Fibroblast of lung (primary cell): ENCODE measurements around the gene PYM1. TPM values are rescaled to one million over a fixed set of nuclear protein-coding genes. Genes with fewer than 3 reads are reported as not detected.
A peak's percentile ranks its signal among the peaks of the same experiment; 100 is the strongest.

Source experiments
- DNase-seq, 2 donors: peaks; one replicate each; pipeline versions ENCODE4 v3.0.0 to v3.0.0-alpha.2; 2010; ENCODE audit warnings: low read depth in 2 of 2
- H2AFZ ChIP-seq: 2 replicates; pipeline ENCODE4 v1.5.1; 2012; ENCODE audit warnings: low read length, control low read depth, inconsistent platforms
- H3K27ac ChIP-seq: 2 replicates; pipeline ENCODE4 v1.5.1; 2011; ENCODE audit warnings: low read length, control low read depth; ENCODE audit not compliant: insufficient read depth
- H3K27me3 ChIP-seq: 2 replicates; pipeline ENCODE4 v1.5.1; 2011; ENCODE audit warnings: mild to moderate bottlenecking, low read length; ENCODE audit not compliant: control insufficient read depth, insufficient read depth
- H3K36me3 ChIP-seq: 2 replicates; pipeline ENCODE4 v1.5.1; 2011; ENCODE audit warnings: low read length; ENCODE audit not compliant: control insufficient read depth, insufficient read depth
- H3K4me1 ChIP-seq: 2 replicates; pipeline ENCODE4 v1.5.1; 2011; ENCODE audit warnings: low read length; ENCODE audit not compliant: control insufficient read depth, insufficient read depth; ENCODE audit errors: extremely low read depth
- H3K4me2 ChIP-seq: 2 replicates; pipeline ENCODE4 v1.5.1; 2011; ENCODE audit warnings: low read length, control low read depth; ENCODE audit not compliant: insufficient read depth; ENCODE audit errors: extremely low read depth
- H3K4me3 ChIP-seq, 4 experiments: fragments of 200-600 bp in 1 of 4; sonication (generic) in 1 of 4; replicated peaks in 1 of 4; 2 replicates each; pipeline ENCODE4 v1.5.1; 2011 to 2016; ENCODE audit warnings: low read length in 4 of 4, low read depth in 3 of 4, mild to moderate bottlenecking in 3 of 4, control low read depth in 2 of 4, inconsistent platforms in 1 of 4, mixed read lengths in 1 of 4; ENCODE audit not compliant: insufficient read depth in 1 of 4; ENCODE audit errors: control extremely low read depth in 1 of 4
- H3K79me2 ChIP-seq: 2 replicates; pipeline ENCODE4 v1.5.1; 2012; ENCODE audit warnings: mild to moderate bottlenecking, low read length, inconsistent platforms; ENCODE audit not compliant: control insufficient read depth, insufficient read depth
- H3K9ac ChIP-seq: 2 replicates; pipeline ENCODE4 v1.5.1; 2011; ENCODE audit warnings: mild to moderate bottlenecking, low read length, control low read depth; ENCODE audit not compliant: insufficient read depth
- H3K9me3 ChIP-seq: 2 replicates; pipeline ENCODE4 v1.5.1; 2012; ENCODE audit warnings: low read depth, low read length; ENCODE audit not compliant: control insufficient read depth, insufficient read depth
- H4K20me1 ChIP-seq: 2 replicates; pipeline ENCODE4 v1.5.1; 2011; ENCODE audit warnings: low read length; ENCODE audit not compliant: control insufficient read depth, insufficient read depth; ENCODE audit errors: extremely low read depth
- EZH2 ChIP-seq: IDR thresholded peaks from 2 replicates; pipeline ENCODE4 v1.5.1; 2012; ENCODE audit warnings: low read length, control low read depth, mild to moderate bottlenecking; ENCODE audit errors: missing control alignments
- polyA plus RNA-seq, 2 donors: library from polyadenylated mRNA; depleted of rRNA in 1 of 2; stranded (reverse) in 1 of 2; unstranded in 1 of 2; fragments of >200 nt; gene quantifications; 2 replicates each; pipeline ENCODE4 v1.2.1, GENCODE V29; 2011 to 2012; ENCODE audit warnings: missing spikeins in 1 of 2
- total RNA-seq: library from RNA; depleted of rRNA; stranded (reverse); fragments of >200 nt; gene quantifications from 2 replicates; pipeline ENCODE4 v1.2.1, GENCODE V29; 2014
- TF ChIP-seq, protein P1 (sequence below), 2 donors: IDR thresholded peaks in 1 of 2; conservative IDR thresholded peaks in 1 of 2; 1 replicate in 1 of 2; 2 replicates in 1 of 2; pipeline ENCODE4 v1.5.1; 2011 to 2012; ENCODE audit warnings: low read length in 2 of 2, control low read depth in 1 of 2, inconsistent platforms in 1 of 2, low read depth in 1 of 2, mild to moderate bottlenecking in 1 of 2

Gene PYM1
- total and polyA plus RNA-seq, 2 donors (not counting 1 experiment from before 2014, with no cell fraction given), result 27.8 to 38.6 TPM

DNA sequence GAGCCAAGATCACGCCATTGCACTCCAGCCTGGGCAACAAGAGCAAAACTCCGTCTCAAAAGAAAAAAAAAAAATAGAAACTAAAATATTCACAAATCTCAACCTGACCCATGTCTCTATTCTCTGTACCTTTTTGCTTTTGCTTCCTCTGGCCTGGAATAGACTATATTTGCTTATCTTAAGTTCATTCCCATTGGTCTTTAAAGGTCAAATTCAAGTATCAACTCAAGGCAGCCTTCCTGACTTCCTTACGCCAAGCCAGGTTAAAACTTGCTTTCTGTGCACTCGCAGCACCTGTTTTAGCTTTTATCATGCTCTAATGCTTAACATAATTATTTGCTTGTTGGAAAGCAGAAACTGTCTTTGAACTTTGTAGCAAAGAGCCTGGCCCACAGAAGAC lies 14.8 kb downstream of the PYM1 start:
- H3K79me2 ChIP-seq, result peaks cover 22% of the 10 kb centered on the region
- no peak for DNase-seq

DNA sequence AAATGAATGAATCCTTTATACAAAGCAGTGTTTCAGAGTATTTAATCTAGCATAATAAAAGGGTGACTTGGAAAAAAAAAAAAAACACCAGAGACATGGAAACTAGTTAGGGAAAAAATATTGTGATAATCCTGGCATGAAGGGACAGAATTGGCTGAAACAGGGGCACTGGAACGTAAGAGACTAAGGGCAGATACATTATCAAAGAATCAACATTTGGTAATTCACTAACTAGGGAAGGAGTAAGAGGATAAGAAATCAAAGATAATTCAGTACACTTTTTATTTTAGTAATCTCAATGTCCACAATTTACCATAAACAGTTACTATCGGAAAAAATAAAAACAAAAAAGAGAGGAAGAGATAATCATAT lies 18.2 kb downstream of the PYM1 start:
- Histone ChIP-seq H2AFZ (no peak overlapping the region), H3K9ac (no peak overlapping the region), H3K27ac (no peak overlapping the region), H3K4me3 (no peak overlapping the region), H4K20me1 (no peaks in the 10 kb centered on the region), H3K36me3 (no peaks in the 10 kb centered on the region), H3K79me2 (peaks cover 3% of the 10 kb centered on the region), H3K27me3 (no peaks in the 10 kb centered on the region), H3K9me3 (no peaks in the 10 kb centered on the region), H3K4me1 (peaks cover 5% of the 10 kb centered on the region), H3K4me2 (no peak overlapping the region)
- TF ChIP-seq, protein P1, sequence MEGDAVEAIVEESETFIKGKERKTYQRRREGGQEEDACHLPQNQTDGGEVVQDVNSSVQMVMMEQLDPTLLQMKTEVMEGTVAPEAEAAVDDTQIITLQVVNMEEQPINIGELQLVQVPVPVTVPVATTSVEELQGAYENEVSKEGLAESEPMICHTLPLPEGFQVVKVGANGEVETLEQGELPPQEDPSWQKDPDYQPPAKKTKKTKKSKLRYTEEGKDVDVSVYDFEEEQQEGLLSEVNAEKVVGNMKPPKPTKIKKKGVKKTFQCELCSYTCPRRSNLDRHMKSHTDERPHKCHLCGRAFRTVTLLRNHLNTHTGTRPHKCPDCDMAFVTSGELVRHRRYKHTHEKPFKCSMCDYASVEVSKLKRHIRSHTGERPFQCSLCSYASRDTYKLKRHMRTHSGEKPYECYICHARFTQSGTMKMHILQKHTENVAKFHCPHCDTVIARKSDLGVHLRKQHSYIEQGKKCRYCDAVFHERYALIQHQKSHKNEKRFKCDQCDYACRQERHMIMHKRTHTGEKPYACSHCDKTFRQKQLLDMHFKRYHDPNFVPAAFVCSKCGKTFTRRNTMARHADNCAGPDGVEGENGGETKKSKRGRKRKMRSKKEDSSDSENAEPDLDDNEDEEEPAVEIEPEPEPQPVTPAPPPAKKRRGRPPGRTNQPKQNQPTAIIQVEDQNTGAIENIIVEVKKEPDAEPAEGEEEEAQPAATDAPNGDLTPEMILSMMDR (conservative IDR thresholded peaks at IDR 0.05 in 1 of 2, IDR thresholded peaks at IDR 0.05 in 1 of 2; ENCODE audit: low read depth in 1 of 2, low read length in 2 of 2), result no peak
- TF ChIP-seq EZH2, result no peak
- DNase-seq, result no peak

More for the DNA sequence above, 14.8 kb downstream of the PYM1 start:
- Histone ChIP-seq H4K20me1 (no peaks in the 10 kb centered on the region), H3K4me2 (no peak overlapping the region), H3K27me3 (no peaks in the 10 kb centered on the region), H3K9ac (no peak overlapping the region), H3K4me1 (peaks cover 3% of the 10 kb centered on the region), H3K36me3 (no peaks in the 10 kb centered on the region), H3K4me3 (no peak overlapping the region), H3K9me3 (no peaks in the 10 kb centered on the region), H2AFZ (no peak overlapping the region), H3K27ac (no peak overlapping the region)
- TF ChIP-seq, protein P1 (conservative IDR thresholded peaks at IDR 0.05 in 1 of 2, IDR thresholded peaks at IDR 0.05 in 1 of 2; ENCODE audit: low read depth in 1 of 2, low read length in 2 of 2), result no peak
- TF ChIP-seq EZH2, result no peak

- no peaks in the 10 kb centered on the region for H3K27me3 ChIP-seq
- H3K9me3 ChIP-seq, result no peaks in the 10 kb centered on the region
- TF ChIP-seq EZH2, result no peak
- TF ChIP-seq, protein P1 (conservative IDR thresholded peaks at IDR 0.05 in 1 of 2, IDR thresholded peaks at IDR 0.05 in 1 of 2; ENCODE audit: low read depth in 1 of 2, low read length in 2 of 2), result no peak
- H3K79me2 ChIP-seq, result peaks cover 2% of the 10 kb centered on the region
- H3K4me1 ChIP-seq, result peaks cover 5% of the 10 kb centered on the region
- no peaks in the 10 kb centered on the region for H4K20me1 ChIP-seq
- H3K36me3 ChIP-seq, result no peaks in the 10 kb centered on the region
- H3K9ac ChIP-seq, result no peak overlapping the region
- H2AFZ ChIP-seq, result no peak overlapping the region
- no peak overlapping the region for H3K4me2 ChIP-seq
- DNase-seq, result peak in 1 of 2 donors; percentile 66
- no peak overlapping the region for H3K4me3 ChIP-seq
- H3K27ac ChIP-seq, result no peak overlapping the region
Measured at GRCh38 chr12:55908726-55909512, 18.8 kb downstream of the PYM1 start.
